GM18511 (cell line): ENCODE data around the gene YARS1.

Source experiments
- ATAC-seq: cut with Tn5 transposase; IDR thresholded peaks from one replicate; pipeline ENCODE4 v1.9.1; 2021; ENCODE audit warnings: mild to moderate bottlenecking, moderate library complexity; ENCODE audit not compliant: unreplicated experiment

YARS1 gene

GRCh38 chr1:32817159-32817814 is at the start of gene YARS1, which contains the start of gene S100PBP:
TSS of gene YARS1 (minus strand) at chr1:32817358. CDS start at chr1:32817244, 114 bp downstream.
TSS of gene S100PBP (plus strand) at chr1:32817653. CDS start at chr1:32826100, 8,447 bp downstream.
- peak; percentile 87 for ATAC-seq

- ATAC-seq = no peak
Observed at GRCh38 chr1:32865639-32866405, 48.7 kb upstream of the YARS1 start.

- no peak for ATAC-seq
Observed at GRCh38 chr1:32864375-32865019, 47.3 kb upstream of the YARS1 start.

GRCh38 chr1:32863881-32864245 is 46.7 kb upstream of the YARS1 start:
- no peak for ATAC-seq

- no peak for ATAC-seq
Observed at GRCh38 chr1:32863218-32863880, 46.2 kb upstream of the YARS1 start.

GRCh38 chr1:32861904-32862695 is 44.9 kb upstream of the YARS1 start:
- ATAC-seq = no peak

GRCh38 chr1:32860566-32860965 is 43.4 kb upstream of the YARS1 start:
- ATAC-seq = no peak

- no peak for ATAC-seq
Observed at GRCh38 chr1:32859915-32860314, 42.8 kb upstream of the YARS1 start.

GRCh38 chr1:32858791-32859190 is 41.6 kb upstream of the YARS1 start:
- ATAC-seq = no peak

GRCh38 chr1:32858136-32858535 is 41.0 kb upstream of the YARS1 start:
- no peak for ATAC-seq

- no peak for ATAC-seq
Observed at GRCh38 chr1:32855861-32856617, 38.9 kb upstream of the YARS1 start.

- ATAC-seq = no peak
Observed at GRCh38 chr1:32848354-32849063, 31.4 kb upstream of the YARS1 start.

- no peak for ATAC-seq
Observed at GRCh38 chr1:32831878-32832277, 14.7 kb upstream of the YARS1 start.

GRCh38 chr1:32830092-32830852 is 13.1 kb upstream of the YARS1 start:
- ATAC-seq = no peak

- no peak for ATAC-seq
Observed at GRCh38 chr1:32828341-32828740, 11.2 kb upstream of the YARS1 start.

- no peak for ATAC-seq
Observed at GRCh38 chr1:32825181-32825580, 8.0 kb upstream of the YARS1 start.

GRCh38 chr1:32818804-32819541 is 1.8 kb upstream of the YARS1 start:
- no peak for ATAC-seq
